ENCODE results near the gene ZDHHC18. TPM values are rescaled to one million over a fixed set of nuclear protein-coding genes. Genes with fewer than 3 reads are reported as not detected.

ZDHHC18 gene
- total RNA-seq, 1 donor from 2014 or later = 29.7 TPM

GRCh38 chr1:26848941-26849774, 22.7 kb downstream of the ZDHHC18 start:
- TF ChIP-seq, protein P1, sequence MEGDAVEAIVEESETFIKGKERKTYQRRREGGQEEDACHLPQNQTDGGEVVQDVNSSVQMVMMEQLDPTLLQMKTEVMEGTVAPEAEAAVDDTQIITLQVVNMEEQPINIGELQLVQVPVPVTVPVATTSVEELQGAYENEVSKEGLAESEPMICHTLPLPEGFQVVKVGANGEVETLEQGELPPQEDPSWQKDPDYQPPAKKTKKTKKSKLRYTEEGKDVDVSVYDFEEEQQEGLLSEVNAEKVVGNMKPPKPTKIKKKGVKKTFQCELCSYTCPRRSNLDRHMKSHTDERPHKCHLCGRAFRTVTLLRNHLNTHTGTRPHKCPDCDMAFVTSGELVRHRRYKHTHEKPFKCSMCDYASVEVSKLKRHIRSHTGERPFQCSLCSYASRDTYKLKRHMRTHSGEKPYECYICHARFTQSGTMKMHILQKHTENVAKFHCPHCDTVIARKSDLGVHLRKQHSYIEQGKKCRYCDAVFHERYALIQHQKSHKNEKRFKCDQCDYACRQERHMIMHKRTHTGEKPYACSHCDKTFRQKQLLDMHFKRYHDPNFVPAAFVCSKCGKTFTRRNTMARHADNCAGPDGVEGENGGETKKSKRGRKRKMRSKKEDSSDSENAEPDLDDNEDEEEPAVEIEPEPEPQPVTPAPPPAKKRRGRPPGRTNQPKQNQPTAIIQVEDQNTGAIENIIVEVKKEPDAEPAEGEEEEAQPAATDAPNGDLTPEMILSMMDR (conservative IDR thresholded peaks at IDR 0.05) = no peak
- no peak overlapping the region for H3K4me3 Mint-ChIP-seq
- peaks cover 19% of the 10 kb centered on the region for H3K36me3 Mint-ChIP-seq
- no peaks in the 10 kb centered on the region for H3K27me3 Mint-ChIP-seq
- no peak overlapping the region for H3K27ac Mint-ChIP-seq
- no peak for DNase-seq (ENCODE audit: extremely low spot score, unreplicated experiment)
- no peaks in the 10 kb centered on the region for H3K9me3 Mint-ChIP-seq
- H3K4me1 Mint-ChIP-seq (ENCODE audit: unreplicated experiment) = no peaks in the 10 kb centered on the region

GRCh38 chr1:26851106-26851684, 24.7 kb downstream of the ZDHHC18 start:
- peaks cover 7% of the 10 kb centered on the region for H3K4me1 Mint-ChIP-seq (ENCODE audit: unreplicated experiment)
- H3K27ac Mint-ChIP-seq = no peak overlapping the region
- no peaks in the 10 kb centered on the region for H3K27me3 Mint-ChIP-seq
- peaks cover 15% of the 10 kb centered on the region for H3K36me3 Mint-ChIP-seq
- H3K9me3 Mint-ChIP-seq = no peaks in the 10 kb centered on the region
- TF ChIP-seq, protein P1 (conservative IDR thresholded peaks at IDR 0.05) = no peak
- DNase-seq (ENCODE audit: extremely low spot score, unreplicated experiment) = no peak
- no peak overlapping the region for H3K4me3 Mint-ChIP-seq

- H3K4me1 Mint-ChIP-seq (ENCODE audit: unreplicated experiment) = peaks cover 12% of the 10 kb centered on the region
- H3K36me3 Mint-ChIP-seq = peaks cover 18% of the 10 kb centered on the region
- TF ChIP-seq, protein P1 (conservative IDR thresholded peaks at IDR 0.05) = no peak
- no peak for DNase-seq (ENCODE audit: extremely low spot score, unreplicated experiment)
- no peaks in the 10 kb centered on the region for H3K9me3 Mint-ChIP-seq
- no peak overlapping the region for H3K4me3 Mint-ChIP-seq
- H3K27ac Mint-ChIP-seq = peak overlapping the region; percentile 84
- H3K27me3 Mint-ChIP-seq = no peaks in the 10 kb centered on the region
Observed at GRCh38 chr1:26852701-26853100, 26.2 kb downstream of the ZDHHC18 start.

- TF ChIP-seq, protein P1 (conservative IDR thresholded peaks at IDR 0.05) = peak; percentile 86
- peak; percentile 86 for DNase-seq (ENCODE audit: extremely low spot score, unreplicated experiment)
- H3K27ac Mint-ChIP-seq = peak overlapping the region; percentile 84
- no peaks in the 10 kb centered on the region for H3K27me3 Mint-ChIP-seq
- peaks cover 16% of the 10 kb centered on the region for H3K36me3 Mint-ChIP-seq
- no peaks in the 10 kb centered on the region for H3K9me3 Mint-ChIP-seq
- H3K4me3 Mint-ChIP-seq = no peak overlapping the region
- H3K4me1 Mint-ChIP-seq (ENCODE audit: unreplicated experiment) = peaks cover 16% of the 10 kb centered on the region
Observed at GRCh38 chr1:26853156-26853555, 26.7 kb downstream of the ZDHHC18 start.

GRCh38 chr1:26853600-26853999, 27.1 kb downstream of the ZDHHC18 start:
- DNase-seq (ENCODE audit: extremely low spot score, unreplicated experiment) = no peak
- no peaks in the 10 kb centered on the region for H3K9me3 Mint-ChIP-seq
- TF ChIP-seq, protein P1 (conservative IDR thresholded peaks at IDR 0.05) = no peak
- H3K36me3 Mint-ChIP-seq = peaks cover 16% of the 10 kb centered on the region
- H3K27me3 Mint-ChIP-seq = no peaks in the 10 kb centered on the region
- H3K27ac Mint-ChIP-seq = peak overlapping the region; percentile 84
- peaks cover 18% of the 10 kb centered on the region for H3K4me1 Mint-ChIP-seq (ENCODE audit: unreplicated experiment)
- no peak overlapping the region for H3K4me3 Mint-ChIP-seq
